Endothelial cell (in vitro differentiated cells): Measurements from ENCODE around the gene RABGAP1. TPM values are rescaled to one million over a fixed set of nuclear protein-coding genes. Genes with fewer than 3 reads are reported as not detected.

Source experiments
- DNase-seq: peaks from one replicate; pipeline ENCODE4 v3.0.0; 2021; ENCODE audit warnings: low spot score
- H3K27ac Mint-ChIP-seq: one replicate; pipeline ENCODE4 v1.8.0; 2021; ENCODE audit warnings: mixed read lengths, inconsistent platforms; ENCODE audit not compliant: unreplicated experiment
- H3K27me3 Mint-ChIP-seq: one replicate; pipeline ENCODE4 v1.8.0; 2021; ENCODE audit warnings: mild to moderate bottlenecking, moderate library complexity, mixed read lengths, inconsistent platforms; ENCODE audit not compliant: unreplicated experiment
- H3K36me3 Mint-ChIP-seq: one replicate; pipeline ENCODE4 v1.8.0; 2021; ENCODE audit warnings: mild to moderate bottlenecking, low read depth, mixed read lengths, inconsistent platforms; ENCODE audit not compliant: unreplicated experiment
- H3K4me1 Mint-ChIP-seq: one replicate; pipeline ENCODE4 v1.8.0; 2021; ENCODE audit warnings: mild to moderate bottlenecking, mixed read lengths, inconsistent platforms; ENCODE audit not compliant: unreplicated experiment
- H3K4me3 Mint-ChIP-seq: one replicate; pipeline ENCODE4 v1.8.0; 2021; ENCODE audit warnings: mild to moderate bottlenecking, mixed read lengths, inconsistent platforms; ENCODE audit not compliant: unreplicated experiment
- H3K9me3 Mint-ChIP-seq: one replicate; pipeline ENCODE4 v1.8.0; 2021; ENCODE audit warnings: mixed read lengths, inconsistent platforms; ENCODE audit not compliant: unreplicated experiment
- total RNA-seq: library from RNA; stranded (reverse); fragmentation: NEBNext Ultra II Directional; extraction: Animal tissue kit (Norgen Biotek cat#: 25700); gene quantifications from one replicate; pipeline ENCODE4 v1.2.1, GENCODE V29; 2021; ENCODE audit not compliant: unreplicated experiment
- TF ChIP-seq, protein P1 (sequence below): fragments of 200-600 bp; sonication (generic); IDR thresholded peaks from one replicate; pipeline ENCODE4 v1.5.0; 2021; ENCODE audit warnings: antibody characterized with exemption; ENCODE audit not compliant: unreplicated experiment

Gene RABGAP1
- total RNA-seq, 1 donor from 2014 or later, result 58.2 TPM

GRCh38 chr9:123099042-123099441 lies 158.2 kb downstream of the RABGAP1 start:
- no peak overlapping the region for H3K4me3 Mint-ChIP-seq
- no peak overlapping the region for H3K27ac Mint-ChIP-seq
- H3K9me3 Mint-ChIP-seq, result no peaks in the 10 kb centered on the region
- TF ChIP-seq, protein P1, sequence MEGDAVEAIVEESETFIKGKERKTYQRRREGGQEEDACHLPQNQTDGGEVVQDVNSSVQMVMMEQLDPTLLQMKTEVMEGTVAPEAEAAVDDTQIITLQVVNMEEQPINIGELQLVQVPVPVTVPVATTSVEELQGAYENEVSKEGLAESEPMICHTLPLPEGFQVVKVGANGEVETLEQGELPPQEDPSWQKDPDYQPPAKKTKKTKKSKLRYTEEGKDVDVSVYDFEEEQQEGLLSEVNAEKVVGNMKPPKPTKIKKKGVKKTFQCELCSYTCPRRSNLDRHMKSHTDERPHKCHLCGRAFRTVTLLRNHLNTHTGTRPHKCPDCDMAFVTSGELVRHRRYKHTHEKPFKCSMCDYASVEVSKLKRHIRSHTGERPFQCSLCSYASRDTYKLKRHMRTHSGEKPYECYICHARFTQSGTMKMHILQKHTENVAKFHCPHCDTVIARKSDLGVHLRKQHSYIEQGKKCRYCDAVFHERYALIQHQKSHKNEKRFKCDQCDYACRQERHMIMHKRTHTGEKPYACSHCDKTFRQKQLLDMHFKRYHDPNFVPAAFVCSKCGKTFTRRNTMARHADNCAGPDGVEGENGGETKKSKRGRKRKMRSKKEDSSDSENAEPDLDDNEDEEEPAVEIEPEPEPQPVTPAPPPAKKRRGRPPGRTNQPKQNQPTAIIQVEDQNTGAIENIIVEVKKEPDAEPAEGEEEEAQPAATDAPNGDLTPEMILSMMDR, result no peak
- peaks cover 56% of the 10 kb centered on the region for H3K36me3 Mint-ChIP-seq
- no peak for DNase-seq
- H3K4me1 Mint-ChIP-seq, result peaks cover 4% of the 10 kb centered on the region
- H3K27me3 Mint-ChIP-seq, result no peaks in the 10 kb centered on the region

GRCh38 chr9:123099548-123099947 lies 158.7 kb downstream of the RABGAP1 start:
- no peak overlapping the region for H3K4me3 Mint-ChIP-seq

DNA sequence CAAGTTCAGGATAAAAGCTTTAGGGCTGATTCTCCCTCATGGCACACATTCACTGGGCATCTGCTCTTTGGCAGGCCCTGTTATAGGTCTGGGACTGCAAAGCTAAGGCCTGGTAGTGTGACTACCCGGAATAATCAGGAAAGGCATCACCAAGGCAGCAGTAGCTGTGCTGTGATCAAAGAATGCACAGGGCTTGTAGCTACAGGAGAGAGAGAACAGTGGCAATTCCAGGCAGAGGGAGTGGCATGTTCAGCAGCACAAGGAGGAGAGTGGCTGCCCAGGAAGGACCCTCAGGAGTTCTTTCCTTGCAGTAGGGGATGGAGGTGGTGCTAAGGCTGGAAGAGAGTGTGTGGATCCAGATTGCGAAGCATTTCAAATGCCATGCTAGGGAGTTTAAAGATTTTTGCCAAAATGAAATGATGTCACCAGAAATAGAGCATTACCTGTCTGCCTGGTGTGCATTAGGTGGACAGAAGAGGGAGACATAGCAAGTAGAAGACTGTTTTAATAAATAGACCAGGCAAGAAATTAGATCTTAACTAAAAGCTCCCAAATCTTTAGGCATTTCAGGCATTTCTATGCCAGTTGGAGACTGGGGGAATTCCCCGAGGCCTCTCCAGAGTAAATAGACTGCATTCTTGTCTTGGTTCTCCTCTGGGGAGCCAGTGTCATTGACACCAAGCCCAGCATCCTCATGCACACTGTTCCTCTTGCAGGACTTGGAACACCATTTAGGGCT lies 161.7 kb downstream of the RABGAP1 start:
- Mint-ChIP-seq H3K27me3 (peaks cover 17% of the 10 kb centered on the region), H3K36me3 (peaks cover 64% of the 10 kb centered on the region), H3K4me1 (no peaks in the 10 kb centered on the region), H3K4me3 (peak overlapping the region; percentile 8), H3K9me3 (no peaks in the 10 kb centered on the region), H3K27ac (peak overlapping the region; percentile 20)
- DNase-seq, result no peak
- TF ChIP-seq, protein P1, result peak; percentile 13

More at GRCh38 chr9:123099548-123099947, 158.7 kb downstream of the RABGAP1 start:
- Mint-ChIP-seq H3K27me3 (no peaks in the 10 kb centered on the region), H3K27ac (no peak overlapping the region), H3K9me3 (no peaks in the 10 kb centered on the region), H3K36me3 (peaks cover 55% of the 10 kb centered on the region), H3K4me1 (peaks cover 3% of the 10 kb centered on the region)
- TF ChIP-seq, protein P1, result no peak
- no peak for DNase-seq

DNA sequence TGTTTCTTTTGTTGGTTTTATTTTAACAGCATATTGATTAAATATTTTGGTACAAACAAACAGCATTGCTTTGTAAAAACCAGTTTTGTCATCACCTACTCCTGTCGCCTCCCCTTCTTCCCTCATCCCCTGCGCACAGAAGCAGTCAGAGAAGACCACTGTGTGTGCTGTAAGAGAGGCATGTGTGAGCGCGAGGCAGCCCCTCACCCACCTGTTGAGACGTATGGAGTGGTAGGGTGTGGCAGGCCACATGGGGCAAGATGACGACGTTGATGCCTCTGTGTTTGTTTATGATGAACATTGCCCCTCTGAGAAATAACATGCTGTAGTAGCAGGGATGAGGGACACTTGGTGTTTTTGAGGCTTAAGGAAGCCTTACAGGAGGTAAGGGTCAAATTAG lies 164.0 kb downstream of the RABGAP1 start:
- no peaks in the 10 kb centered on the region for H3K9me3 Mint-ChIP-seq
- DNase-seq, result no peak
- no peak overlapping the region for H3K4me3 Mint-ChIP-seq
- H3K4me1 Mint-ChIP-seq, result no peaks in the 10 kb centered on the region
- peaks cover 23% of the 10 kb centered on the region for H3K27me3 Mint-ChIP-seq
- TF ChIP-seq, protein P1, result no peak
- peaks cover 59% of the 10 kb centered on the region for H3K36me3 Mint-ChIP-seq
- H3K27ac Mint-ChIP-seq, result no peak overlapping the region

DNA sequence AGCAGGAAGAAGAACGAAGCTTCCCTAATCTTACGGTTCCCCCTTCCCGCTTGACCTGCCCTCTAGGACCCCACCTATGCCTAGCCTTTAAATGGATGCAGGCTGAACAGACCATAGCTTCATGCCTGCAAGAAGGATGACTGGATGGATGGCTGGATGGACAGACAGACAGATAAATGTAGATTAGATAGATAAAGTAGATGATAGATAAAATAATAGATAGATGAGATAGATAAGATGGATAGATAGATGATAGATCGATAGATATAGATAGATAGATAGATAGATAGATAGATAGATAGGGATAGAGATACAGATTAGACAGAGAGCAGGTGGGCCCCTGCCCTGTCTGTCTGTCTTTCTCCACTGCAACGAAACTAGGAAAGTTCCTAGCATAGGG lies 164.7 kb downstream of the RABGAP1 start:
- Mint-ChIP-seq H3K27me3 (peaks cover 26% of the 10 kb centered on the region), H3K9me3 (no peaks in the 10 kb centered on the region), H3K4me3 (no peak overlapping the region), H3K27ac (no peak overlapping the region), H3K4me1 (no peaks in the 10 kb centered on the region), H3K36me3 (peaks cover 60% of the 10 kb centered on the region)
- no peak for DNase-seq
- TF ChIP-seq, protein P1, result no peak
